ENCODE data around the gene SMIM10L1. TPM values are rescaled to one million over a fixed set of nuclear protein-coding genes. Genes with fewer than 3 reads are reported as not detected.

SMIM10L1 gene
- total RNA-seq, 3 donors from 2014 or later (not counting 1 experiment from before 2014, with no cell fraction given), result 8.6 to 10.7 (median 9.9) TPM

DNA sequence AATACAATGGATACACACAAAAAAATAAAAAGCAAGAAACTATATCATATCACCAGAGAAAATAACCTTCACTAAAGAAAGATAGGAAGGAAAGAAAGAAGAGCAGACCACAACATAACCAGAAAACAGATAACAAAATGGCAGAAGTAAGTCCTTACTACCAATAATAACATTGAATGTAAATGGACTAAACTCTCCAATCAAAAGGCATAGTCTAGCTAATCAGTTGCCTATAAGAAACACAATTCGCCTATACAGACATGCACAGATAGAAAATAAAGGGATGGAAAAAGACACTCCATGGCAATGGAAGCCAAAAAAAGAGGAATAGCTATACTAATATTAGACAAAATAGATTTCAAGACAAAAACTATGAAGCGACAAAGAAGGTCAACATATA lies 27.6 kb upstream of the SMIM10L1 start:
- intact Hi-C loops (cut with micrococcal nuclease), result no loop called here
- Histone ChIP-seq H3K9me3 (ENCODE audit: control insufficient read depth, insufficient read depth, low read length) (peaks cover 12% of the 10 kb centered on the region), H3K4me1 (ENCODE audit: control insufficient read depth, insufficient read depth, low read length) (no peaks in the 10 kb centered on the region), H3K36me3 (ENCODE audit: control insufficient read depth, insufficient read depth, low read length) (no peaks in the 10 kb centered on the region), H3K27ac (ENCODE audit: low read length) (no peak overlapping the region), H3K4me3 (ENCODE audit: low read length) (no peak overlapping the region), H3K27me3 (ENCODE audit: control insufficient read depth, insufficient read depth, low read length) (no peaks in the 10 kb centered on the region)
- H3K27me3 Mint-ChIP-seq (ENCODE audit: low read depth in 2 of 2), result no peaks in the 10 kb centered on the region
- H3K4me3 Mint-ChIP-seq, result no peak overlapping the region
- peaks cover 0 to 4% of the 10 kb centered on the region in 2 donors for H3K9me3 Mint-ChIP-seq
- no peak overlapping the region for H3K27ac Mint-ChIP-seq
- no CpG with 5 or more reads among the region's 2 CpGs for WGBS (ENCODE audit: insufficient coverage)
- H3K36me3 Mint-ChIP-seq, result no peaks in the 10 kb centered on the region
- H3K4me1 Mint-ChIP-seq, result peaks cover 40 to 47% of the 10 kb centered on the region in 2 donors
- no peak for DNase-seq
- ATAC-seq, result no peak
- no peak for TF ChIP-seq CTCF (IDR thresholded peaks at IDR 0.05)

- Mint-ChIP-seq H3K4me1 (peaks cover 44 to 48% of the 10 kb centered on the region in 2 donors), H3K9me3 (peaks cover 0 to 4% of the 10 kb centered on the region in 2 donors), H3K27me3 (ENCODE audit: low read depth in 2 of 2) (no peaks in the 10 kb centered on the region), H3K36me3 (no peaks in the 10 kb centered on the region), H3K4me3 (no peak overlapping the region), H3K27ac (no peak overlapping the region)
- H3K4me3 ChIP-seq (ENCODE audit: low read length), result no peak overlapping the region
- ATAC-seq (no peak), DNase-seq (no peak)
- H3K27ac ChIP-seq (ENCODE audit: low read length), result no peak overlapping the region
- TF ChIP-seq CTCF (IDR thresholded peaks at IDR 0.05), result no peak
- 77% methylated on average over 5 of the region's 5 CpGs for WGBS (ENCODE audit: insufficient coverage)
- peaks cover 12% of the 10 kb centered on the region for H3K9me3 ChIP-seq (ENCODE audit: control insufficient read depth, insufficient read depth, low read length)
- no peaks in the 10 kb centered on the region for H3K27me3 ChIP-seq (ENCODE audit: control insufficient read depth, insufficient read depth, low read length)
- intact Hi-C loops (cut with micrococcal nuclease), result no loop called here
- no peaks in the 10 kb centered on the region for H3K36me3 ChIP-seq (ENCODE audit: control insufficient read depth, insufficient read depth, low read length)
- H3K4me1 ChIP-seq (ENCODE audit: control insufficient read depth, insufficient read depth, low read length), result no peaks in the 10 kb centered on the region
Measured at GRCh38 chr12:11144297-11144696, 26.7 kb upstream of the SMIM10L1 start.

DNA sequence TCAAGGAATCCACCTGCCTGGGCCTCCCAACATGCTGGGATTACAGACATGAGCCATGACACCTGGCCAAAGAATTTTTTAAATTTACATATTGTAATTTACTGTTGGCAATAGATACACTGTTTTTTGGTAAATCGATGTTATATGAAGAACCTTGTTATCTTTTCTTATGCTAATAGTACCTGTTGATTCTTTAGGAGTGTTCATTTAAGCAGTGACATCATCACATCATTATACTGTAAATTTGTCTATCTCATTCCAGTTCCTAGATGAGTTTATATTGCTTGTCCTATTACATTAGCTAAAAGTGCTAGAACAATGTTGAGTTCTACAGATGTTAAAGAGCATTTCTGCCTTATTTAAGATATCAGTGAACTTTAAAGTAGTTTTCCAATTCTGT lies 23.6 kb upstream of the SMIM10L1 start:
- peaks cover 0 to 4% of the 10 kb centered on the region in 2 donors for H3K9me3 Mint-ChIP-seq
- H3K36me3 Mint-ChIP-seq, result no peaks in the 10 kb centered on the region
- TF ChIP-seq CTCF (IDR thresholded peaks at IDR 0.05), result no peak
- WGBS (ENCODE audit: insufficient coverage), result no CpG with 5 or more reads among the region's 1 CpG
- Histone ChIP-seq H3K4me1 (ENCODE audit: control insufficient read depth, insufficient read depth, low read length) (no peaks in the 10 kb centered on the region), H3K36me3 (ENCODE audit: control insufficient read depth, insufficient read depth, low read length) (no peaks in the 10 kb centered on the region), H3K27me3 (ENCODE audit: control insufficient read depth, insufficient read depth, low read length) (no peaks in the 10 kb centered on the region), H3K27ac (ENCODE audit: low read length) (no peak overlapping the region), H3K9me3 (ENCODE audit: control insufficient read depth, insufficient read depth, low read length) (peaks cover 12% of the 10 kb centered on the region), H3K4me3 (ENCODE audit: low read length) (no peak overlapping the region)
- no peak for DNase-seq
- peaks cover 35 to 42% of the 10 kb centered on the region in 2 donors for H3K4me1 Mint-ChIP-seq
- H3K27ac Mint-ChIP-seq, result no peak overlapping the region
- intact Hi-C loops (cut with micrococcal nuclease), result no loop called here
- H3K27me3 Mint-ChIP-seq (ENCODE audit: low read depth in 2 of 2), result no peaks in the 10 kb centered on the region
- no peak overlapping the region for H3K4me3 Mint-ChIP-seq
- ATAC-seq, result no peak

- no peaks in the 10 kb centered on the region for H3K27me3 ChIP-seq (ENCODE audit: control insufficient read depth, insufficient read depth, low read length)
- H3K36me3 ChIP-seq (ENCODE audit: control insufficient read depth, insufficient read depth, low read length), result no peaks in the 10 kb centered on the region
- Mint-ChIP-seq H3K4me3 (no peak overlapping the region), H3K27ac (no peak overlapping the region), H3K9me3 (peaks cover 0 to 3% of the 10 kb centered on the region in 2 donors), H3K4me1 (peaks cover 40 to 44% of the 10 kb centered on the region in 2 donors), H3K27me3 (ENCODE audit: low read depth in 2 of 2) (no peaks in the 10 kb centered on the region), H3K36me3 (no peaks in the 10 kb centered on the region)
- ATAC-seq, result no peak
- no peaks in the 10 kb centered on the region for H3K9me3 ChIP-seq (ENCODE audit: control insufficient read depth, insufficient read depth, low read length)
- no peaks in the 10 kb centered on the region for H3K4me1 ChIP-seq (ENCODE audit: control insufficient read depth, insufficient read depth, low read length)
- no peak overlapping the region for H3K27ac ChIP-seq (ENCODE audit: low read length)
- H3K4me3 ChIP-seq (ENCODE audit: low read length), result no peak overlapping the region
- no peak for DNase-seq
- intact Hi-C loops (cut with micrococcal nuclease), result no loop called here
- WGBS (ENCODE audit: insufficient coverage), result 38% methylated on average over 1 of the region's 1 CpG
- no peak for TF ChIP-seq CTCF (IDR thresholded peaks at IDR 0.05)
Measured at GRCh38 chr12:11150832-11151231, 20.2 kb upstream of the SMIM10L1 start.
